Measurements from ENCODE around the gene RALGPS1. TPM values are rescaled to one million over a fixed set of nuclear protein-coding genes. Genes with fewer than 3 reads are reported as not detected.
"Not testable (repeated sequence)": the region's sequence is repeated elsewhere in the genome, so short reads cannot be mapped to it uniquely, and the experiment has no call there.

The RALGPS1 gene
- total RNA-seq, 1 experiment from 2014 or later: 0.42 TPM

DNA sequence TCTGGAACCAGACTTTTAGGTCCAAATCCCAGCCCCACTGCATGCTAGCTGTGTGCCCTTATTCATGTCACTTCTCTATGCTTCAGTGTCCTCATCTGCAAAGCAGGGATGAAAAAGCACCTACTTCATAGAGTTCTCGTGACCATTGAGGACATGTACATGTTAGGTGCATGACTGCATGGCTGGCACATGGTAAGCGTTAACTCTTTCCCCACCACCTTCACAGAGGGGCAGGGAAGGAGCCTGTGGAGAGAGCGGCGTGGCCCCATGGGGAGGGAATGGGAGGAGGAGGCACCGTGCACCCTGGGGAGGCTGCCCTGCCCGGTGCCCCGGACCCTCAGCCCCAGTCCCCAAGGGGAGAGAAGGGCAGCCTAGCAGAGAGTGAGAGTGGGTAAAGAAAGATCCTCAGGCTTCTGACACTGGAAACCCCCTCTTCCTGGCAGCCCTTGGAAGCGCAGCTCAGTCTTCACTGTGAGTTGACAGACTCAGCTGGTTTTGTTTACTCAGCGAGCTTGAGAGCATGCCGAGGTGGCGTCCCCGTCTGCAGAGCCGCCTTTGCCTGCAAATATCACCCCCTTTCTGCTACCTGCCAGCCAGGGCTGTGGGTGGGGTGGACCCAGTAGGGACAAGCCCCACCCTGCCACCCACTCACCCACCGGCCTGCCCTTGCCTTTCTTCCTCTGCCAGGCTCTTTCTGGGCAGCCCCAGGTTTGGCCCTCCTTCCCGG, 218.5 kb downstream of the RALGPS1 start:
- DNase-seq (ENCODE audit: low read depth): no peak

DNA sequence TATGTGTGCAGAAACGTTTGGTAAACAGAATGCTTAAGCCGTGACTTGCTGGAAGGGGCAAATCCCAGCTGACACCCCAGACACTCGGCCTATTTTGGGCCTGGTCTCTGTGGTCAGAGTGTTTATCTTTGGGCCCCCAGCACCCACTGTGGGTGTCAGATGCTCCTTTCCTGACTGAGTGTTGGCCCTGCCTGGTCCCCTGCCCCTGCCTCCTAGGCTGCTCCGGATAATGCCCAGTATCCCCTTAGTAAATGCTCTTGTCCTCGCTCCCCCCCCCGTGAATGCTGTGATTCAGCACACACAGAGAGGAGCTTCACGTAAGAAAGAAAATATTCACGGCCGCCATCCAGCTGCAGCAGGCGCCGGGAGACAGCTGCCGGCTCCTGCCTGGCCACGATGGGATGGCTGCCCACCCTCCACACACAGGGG, 219.2 kb downstream of the RALGPS1 start:
- DNase-seq (ENCODE audit: low read depth): no peak

DNA sequence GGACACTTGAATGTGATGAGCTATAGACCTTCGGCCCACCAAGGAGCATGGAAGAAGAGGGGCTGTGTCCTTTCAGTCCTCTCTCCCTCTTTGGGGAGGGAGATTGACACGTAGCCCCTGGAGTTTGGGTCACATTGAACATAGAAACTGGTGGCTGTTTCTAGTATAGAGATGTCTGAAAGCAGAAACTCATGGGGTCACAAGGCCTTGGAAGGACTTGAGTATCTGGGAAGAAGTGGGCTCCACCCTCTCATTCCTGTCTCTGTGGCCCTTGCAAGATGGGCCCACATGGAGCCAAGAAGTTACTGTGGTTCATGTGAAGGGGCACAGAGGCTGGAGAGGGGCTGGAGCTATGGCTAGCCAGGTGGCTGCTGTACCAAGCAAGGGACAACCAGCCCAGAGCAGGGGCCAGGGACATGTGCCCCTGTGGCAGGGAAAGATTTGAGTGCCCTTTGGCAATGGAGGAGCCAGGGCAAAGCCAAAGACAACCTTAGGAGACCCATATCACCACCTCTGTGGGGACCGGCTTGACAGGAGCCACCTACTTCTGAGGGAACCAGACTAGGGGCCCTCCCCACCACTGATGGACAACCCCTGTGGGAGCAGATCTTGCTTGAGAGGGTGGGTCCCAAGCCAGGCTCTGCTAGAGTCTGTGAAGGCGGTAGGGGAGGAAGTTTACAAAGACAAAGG, 220.6 kb downstream of the RALGPS1 start:
- DNase-seq (ENCODE audit: low read depth): no peak

DNA sequence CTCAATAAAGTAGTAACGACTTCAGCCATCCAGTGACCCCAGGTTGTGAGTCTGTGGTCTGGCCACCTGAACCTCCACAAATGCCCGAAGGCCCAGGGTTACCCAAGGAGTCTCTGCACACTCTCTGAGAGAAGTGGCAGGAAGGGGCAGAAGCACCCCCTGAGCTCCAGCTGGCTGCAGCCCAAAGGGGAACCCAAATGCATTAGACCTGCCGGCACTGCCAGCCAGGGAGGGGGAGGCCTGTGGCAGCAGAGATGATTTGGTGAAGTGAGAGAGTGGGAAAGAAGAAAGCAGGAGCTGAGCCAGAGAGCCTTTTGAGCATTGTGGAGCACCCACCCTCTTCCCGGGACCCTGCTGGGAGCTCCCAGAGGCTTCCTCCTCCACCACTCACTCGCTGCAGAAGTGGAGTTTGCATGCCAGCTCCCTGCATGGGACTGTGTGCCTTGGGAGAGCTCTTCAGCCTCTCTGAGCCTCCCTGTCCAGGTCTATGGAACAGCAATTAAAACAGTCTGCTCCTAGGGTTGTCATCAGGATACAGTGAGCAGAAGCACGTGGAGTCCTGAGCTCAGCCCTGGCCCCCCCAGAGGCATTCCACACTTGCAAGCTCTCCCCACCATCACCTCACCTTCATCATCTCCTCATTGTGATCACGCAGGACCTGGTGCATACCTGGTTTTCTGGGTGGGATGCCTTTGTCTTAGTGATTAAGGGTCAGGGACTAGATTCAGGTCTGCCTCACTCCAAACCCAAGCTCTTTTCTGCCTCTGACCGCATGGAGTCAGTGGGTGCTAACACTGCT, 221.7 kb downstream of the RALGPS1 start:
- DNase-seq (ENCODE audit: low read depth): no peak

DNA sequence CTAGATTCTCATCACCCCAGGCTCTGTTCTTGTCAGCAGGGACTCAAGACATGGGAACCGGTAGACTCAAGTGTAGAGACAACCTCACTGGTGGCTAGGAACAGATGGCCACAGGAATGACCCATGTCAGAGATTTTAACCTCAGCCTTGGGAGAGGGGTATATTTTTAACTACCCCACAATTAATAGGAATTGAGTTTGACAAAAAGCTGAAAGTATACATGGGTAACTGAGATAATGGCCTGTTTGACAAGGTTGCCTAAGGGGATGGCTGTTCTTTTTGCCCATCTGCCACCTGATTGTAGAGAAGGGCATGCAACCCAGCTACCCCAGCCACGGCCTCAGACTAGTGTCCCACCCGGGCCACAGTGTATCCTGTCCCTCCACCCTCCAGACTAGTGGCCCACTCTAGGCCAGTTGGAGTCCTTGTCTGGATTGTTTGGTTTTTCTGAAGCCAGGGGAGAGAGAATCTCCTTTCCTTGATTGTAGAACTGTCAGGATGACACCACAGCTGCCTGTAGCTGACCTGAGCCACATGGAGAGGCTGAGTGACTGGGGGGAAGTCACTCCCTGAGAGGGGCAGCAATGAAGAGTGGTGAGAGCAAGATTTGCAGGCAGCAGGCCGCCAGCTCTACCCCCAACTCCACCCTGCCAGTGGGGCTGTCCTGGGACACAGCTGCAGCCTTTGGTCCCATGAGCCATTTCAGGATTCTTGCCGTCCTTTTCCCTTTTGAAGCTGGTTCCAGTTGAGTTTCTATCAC, 222.5 kb downstream of the RALGPS1 start:
- no peak for DNase-seq (ENCODE audit: low read depth)

DNA sequence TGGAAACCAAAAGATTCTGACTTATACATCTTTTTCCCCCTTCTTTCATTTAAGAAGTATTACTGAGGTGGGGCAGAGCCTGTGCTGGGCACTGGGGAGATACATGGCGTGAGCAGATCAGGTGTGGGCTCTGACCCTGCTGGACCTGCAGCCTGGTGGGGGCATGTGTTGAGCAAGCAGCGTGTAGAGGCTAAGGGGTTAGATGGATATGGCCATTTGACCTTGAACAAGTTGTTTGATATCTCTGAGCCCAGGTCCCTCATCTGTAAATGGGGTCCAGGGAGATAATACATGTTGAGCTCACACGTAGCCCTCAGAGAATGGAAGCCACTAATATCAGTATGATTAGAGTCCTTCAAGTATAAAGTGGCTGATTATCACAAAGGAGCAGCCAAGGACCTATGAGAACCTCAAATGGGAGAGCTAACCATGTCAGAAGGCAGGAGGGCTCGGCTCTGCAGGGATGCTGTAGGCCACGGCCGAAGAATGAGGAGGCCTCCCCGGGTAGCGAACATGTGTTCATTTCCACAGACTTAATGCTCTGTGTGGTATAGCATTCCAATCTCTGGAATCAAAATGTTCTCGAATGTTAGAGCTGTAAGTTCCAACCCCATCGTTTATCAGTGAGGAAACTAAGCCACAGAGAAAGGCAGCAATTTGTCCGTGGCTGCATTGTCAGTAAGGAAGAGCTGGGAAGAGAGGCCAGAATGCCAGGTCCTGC, 223.2 kb downstream of the RALGPS1 start:
- no peak for DNase-seq (ENCODE audit: low read depth)

DNA sequence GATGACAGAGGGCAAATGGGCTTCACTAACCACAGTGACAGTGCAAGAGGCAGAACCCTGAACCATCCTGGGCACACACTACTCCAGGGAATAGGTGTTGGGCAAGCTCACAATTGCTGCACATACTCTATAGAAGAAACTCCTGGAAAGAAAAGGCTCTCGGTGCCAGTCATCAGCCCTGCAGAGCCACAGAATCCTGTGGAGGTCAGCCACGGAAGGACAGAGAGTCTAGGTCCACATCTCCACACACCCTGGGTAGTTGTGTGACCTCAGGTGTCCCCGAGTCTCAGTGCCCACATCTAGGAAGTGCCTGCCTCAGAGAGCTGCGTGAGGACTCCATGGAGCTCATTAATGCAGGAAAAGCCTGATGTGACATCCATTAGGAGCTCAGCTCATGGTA, 223.9 kb downstream of the RALGPS1 start:
- no peak for DNase-seq (ENCODE audit: low read depth)

DNA sequence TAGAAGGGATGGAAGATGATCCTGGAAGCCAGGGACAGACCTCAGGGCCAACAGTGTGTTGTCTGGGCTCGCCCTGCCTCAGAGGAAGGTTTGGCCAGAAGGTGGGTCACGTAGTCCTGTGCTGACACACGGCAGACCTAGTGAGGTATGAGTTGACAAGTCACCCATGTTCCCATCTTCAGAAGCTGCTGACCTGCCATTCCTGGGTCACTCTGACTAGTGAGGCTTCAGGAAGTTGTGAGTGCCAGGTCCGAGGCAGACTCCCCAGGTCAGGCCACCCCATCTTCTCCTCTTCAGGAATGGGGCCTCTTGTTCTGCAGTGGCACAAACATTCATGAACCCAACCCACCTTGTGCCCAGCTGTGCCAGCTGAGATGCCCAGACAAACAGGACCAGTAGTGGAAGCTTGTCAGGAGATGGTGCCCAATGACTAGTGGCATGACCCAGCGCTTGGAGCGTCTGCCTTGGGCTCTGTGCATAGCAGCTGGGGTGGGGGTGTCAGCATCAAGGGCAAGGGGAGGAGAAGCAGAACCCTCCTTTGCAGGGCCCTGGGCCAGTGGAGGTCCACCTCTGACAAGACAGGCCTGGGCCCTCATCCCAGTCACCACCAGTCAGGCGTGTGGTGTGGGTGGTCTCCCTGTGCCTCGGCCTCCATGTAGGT, 224.6 kb downstream of the RALGPS1 start:
- no peak for DNase-seq (ENCODE audit: low read depth)

DNA sequence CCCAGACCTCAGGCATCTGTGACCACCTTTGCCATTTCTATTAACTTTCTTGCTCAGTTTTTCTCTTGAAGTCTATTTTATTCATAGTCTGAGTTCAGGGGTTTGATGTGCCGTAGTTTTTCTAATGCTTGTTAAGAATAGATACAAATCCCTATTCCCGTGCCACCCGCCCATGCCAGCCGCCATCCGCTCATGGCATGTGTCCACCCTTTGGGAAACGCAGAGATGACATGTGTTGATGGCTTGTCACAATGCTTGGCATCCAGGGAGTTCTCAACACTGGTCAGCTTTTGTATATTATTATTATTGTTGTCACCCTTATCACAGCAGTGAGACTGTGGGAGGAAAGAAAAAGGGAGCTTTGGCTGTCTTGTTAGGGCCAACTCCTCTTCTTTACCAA, 225.2 kb downstream of the RALGPS1 start:
- no peak for DNase-seq (ENCODE audit: low read depth)

DNA sequence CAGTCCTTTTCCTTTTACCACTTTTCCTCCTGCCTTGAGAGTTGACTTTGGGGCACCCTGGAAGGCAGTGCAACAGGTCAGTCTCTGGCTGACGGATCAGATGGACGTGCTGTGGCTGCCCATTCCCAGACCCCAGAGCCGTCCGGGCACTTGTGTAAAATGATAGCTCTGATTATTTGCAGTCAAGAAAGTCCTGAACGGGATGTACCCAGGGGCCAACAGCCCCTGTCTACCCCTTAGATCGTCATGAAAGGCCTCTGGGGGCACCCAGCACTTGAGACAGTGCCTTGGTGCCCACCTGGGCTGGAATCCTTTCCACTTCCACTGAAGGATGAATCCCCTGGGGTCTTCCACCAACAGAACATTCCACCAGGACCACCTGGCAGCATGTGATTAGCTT, 225.6 kb downstream of the RALGPS1 start:
- no peak for DNase-seq (ENCODE audit: low read depth)

DNA sequence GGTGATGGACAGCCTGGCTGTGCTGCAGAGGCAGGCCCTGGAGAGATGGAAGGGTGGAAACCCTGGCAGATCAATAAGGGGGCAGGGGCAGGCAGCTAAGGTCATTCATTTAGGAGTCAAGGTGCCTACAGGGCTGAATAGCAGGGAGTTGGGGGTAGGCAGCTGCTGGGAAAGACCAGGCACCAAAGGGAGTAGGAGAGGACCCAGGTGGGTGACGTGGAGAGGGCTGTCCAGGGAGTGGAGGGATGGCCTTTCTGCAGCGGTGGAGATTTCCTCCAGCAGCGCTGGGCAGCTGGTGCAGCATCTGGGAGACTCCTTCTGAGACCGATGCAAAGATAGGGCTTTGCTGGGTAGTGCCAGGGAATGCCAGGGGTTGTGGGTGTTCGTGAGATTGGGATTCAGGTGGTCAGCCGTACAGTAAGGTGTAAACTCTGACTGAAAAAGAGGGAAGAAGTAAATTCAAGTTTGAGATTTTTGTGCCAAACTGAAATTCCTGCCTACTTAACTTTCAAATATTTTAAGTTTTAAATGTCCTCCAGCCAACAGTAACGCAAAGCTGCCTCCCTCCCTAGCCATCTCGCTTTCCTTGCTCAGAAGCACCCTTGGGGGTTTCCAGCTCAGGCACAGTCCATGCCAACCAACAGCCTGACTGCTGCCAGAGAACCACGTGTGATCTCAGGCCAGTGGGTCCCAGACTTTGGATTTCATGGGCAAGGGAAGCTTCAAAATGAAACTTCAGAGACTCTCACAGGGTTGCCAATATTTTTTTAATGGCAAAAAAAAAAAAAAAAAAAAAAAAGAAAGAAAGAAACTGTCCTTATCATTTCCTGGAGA, 226.5 kb downstream of the RALGPS1 start:
- no peak for DNase-seq (ENCODE audit: low read depth)

DNA sequence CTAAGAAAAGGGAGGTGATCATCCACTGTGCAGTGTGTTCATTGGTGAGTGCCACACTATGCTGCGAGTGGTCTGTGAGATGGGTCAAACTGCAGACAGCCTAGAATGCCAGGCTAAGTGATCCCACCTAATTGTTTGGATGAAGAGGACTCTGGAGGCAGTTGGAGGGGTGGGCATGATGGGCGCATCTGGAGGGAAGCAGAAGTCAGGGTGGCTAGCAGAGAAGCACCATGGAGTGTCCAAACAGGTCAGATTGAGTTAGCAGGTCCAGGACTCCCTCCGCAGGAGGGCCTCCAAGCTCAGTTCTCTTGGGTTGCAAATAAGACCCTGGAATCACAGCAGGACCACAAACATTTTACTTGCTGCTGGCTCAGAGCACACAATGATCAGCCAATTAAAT, 227.7 kb downstream of the RALGPS1 start:
- DNase-seq (ENCODE audit: low read depth): no peak

DNA sequence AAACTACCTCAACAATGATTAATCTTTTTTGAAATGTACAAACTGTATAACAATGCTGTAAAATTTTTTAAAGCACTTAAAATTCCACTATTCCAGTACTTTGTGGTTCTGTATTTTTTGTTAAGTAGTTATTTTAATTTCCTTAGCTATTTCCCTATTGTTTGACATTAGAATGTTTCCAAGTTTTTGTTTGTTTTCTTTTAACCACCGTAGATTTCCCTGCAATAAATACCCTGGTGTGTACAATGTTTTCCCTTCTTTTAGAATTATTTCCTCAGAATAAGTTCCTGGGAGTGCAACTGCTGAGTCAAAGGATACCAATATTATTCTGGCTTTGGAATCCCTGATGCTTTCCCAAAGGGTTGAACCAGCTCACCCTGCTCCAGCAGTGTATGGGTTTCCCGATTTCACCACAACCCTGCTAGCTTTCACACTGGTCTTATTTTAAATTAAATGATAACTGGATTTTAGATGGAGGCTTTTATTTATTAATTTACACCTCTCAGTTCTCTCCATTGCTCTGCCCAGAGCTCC, 228.4 kb downstream of the RALGPS1 start:
- DNase-seq (ENCODE audit: low read depth): no peak

DNA sequence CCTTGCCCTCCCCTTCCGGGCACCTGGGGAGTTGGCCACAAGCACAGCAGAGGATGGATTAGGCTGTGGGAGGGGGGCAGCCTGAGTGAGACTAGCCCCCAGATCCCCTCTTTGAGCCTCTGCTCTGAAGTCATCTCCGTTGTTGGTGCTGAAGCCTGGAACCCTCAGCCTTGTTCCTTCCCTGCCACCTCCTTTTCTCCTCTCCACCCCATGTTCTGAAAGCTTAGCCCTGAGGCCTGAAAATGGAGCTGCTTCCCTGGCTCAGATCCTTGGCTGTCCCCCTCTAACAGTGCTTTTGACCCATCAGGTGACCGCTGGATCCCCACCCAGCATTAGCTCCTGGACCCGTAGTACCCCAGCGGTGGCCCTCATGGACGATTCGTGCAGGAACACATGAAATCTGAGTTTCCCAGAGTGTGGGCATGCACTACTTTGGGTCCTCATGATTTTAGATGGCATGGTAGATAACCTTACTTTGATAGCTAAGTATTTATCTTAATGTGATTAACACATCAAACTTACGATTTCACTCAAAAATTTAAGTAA, 229.4 kb downstream of the RALGPS1 start:
- no peak for DNase-seq (ENCODE audit: low read depth)

DNA sequence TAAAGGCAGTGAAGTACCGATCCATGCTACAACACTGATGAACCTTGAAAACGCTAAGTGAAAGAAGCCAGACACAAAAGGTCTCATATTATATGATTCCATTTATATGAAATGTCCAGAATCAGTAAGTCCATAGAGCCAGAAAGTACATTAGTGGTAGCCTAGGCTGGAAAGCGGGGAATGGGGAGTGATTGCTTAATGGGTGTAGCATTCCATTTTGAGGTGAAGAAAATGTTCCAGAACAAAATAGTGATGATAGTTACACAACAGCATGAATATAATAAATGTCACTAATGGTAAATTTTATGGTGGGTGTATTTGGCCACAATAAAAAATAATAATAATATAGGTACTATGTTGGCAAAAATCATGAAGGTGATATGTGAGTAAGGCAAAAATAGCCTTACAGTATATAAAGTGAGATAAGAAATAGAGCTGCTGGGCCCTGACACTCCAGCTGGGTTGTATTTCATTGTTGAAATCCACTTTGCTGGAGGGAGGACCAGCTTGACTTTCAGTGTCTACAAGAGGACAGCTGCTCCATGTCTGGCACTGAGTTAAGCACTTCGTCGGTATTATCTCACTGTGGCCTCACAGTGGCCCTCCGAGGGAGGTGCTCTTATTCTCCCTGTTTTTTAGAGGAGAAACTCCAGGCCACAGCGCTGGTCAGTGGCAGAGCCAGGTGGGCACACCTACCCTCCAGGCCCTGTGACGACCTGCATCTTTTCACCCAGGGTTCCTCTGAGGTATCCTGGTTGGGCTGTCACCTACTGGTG, 230.3 kb downstream of the RALGPS1 start:
- no peak for DNase-seq (ENCODE audit: low read depth)

DNA sequence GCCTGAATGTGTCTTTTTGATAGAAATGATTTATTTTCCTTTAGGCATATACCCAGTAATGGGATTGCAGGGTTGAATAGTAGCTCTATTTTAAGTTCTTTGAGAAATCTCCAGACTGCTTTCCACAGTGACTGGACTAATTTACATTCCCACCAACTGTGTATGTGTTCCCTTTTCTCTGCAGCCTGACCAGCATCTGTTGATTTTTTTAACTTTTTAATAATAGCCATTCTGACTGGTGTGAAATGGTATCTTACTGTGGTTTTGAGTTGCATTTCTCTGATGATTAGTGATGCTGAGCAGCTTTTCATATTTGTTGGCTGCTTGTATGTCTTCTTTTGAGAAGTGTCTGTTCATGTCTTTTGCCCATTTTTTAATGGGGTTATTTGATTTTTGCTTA, 232.3 kb downstream of the RALGPS1 start:
- DNase-seq (ENCODE audit: low read depth): not testable (repeated sequence)

DNA sequence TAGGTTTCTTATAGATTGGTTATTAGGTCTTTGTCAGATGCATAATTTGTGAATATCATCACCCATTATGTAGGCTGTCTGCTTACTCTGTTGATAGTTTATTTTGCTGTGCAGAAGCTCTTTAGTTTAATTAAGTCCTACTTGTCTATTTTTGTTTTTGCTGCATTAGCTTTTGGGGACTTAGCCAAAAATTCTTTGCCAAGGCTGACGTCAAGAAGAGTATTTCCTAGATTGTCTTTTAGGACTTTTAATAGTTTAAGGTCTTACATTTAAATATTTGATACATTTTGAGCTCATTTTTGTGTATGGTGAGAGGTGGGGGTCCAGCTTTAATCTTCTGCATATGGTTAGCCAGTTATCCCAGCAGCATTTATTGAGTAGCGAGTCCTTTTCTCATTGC, 232.7 kb downstream of the RALGPS1 start:
- DNase-seq (ENCODE audit: low read depth): no peak

DNA sequence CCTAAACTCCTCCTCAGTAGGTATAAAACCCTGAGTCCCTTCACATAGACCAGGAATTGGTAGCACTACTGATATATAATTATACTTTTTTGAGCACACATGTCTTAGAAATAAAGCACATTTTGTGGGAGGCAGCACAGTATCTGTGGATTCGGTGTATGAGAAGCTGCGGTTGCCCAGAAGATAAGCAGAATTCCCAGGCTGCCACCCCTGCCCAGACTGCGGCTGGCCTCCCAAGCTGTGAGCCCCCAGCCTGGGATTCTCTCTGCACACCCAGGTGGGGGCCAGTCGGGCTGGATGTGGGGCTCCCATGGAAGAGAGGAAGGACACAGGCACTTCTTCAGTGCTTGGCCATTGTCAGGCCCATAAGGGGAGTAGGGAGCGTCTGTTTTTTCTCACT, 233.4 kb downstream of the RALGPS1 start:
- DNase-seq (ENCODE audit: low read depth): no peak
